Endothelial cell of umbilical vein (primary cell): Measurements from ENCODE around the gene CELF5. TPM values are rescaled to one million over a fixed set of nuclear protein-coding genes. Genes with fewer than 3 reads are reported as not detected.

Experiments
- BruUV-seq: library from RNA; stranded (reverse); fragments of 400-500 nt; replicated peaks from 2 replicates; lab custom pipeline; 2021; lab: Mats Ljungman, UMichigan
- CTCF ChIA-PET: fragments of 300-600, 350-600 bp; sonication (Branson Sonifier 250); formaldehyde crosslinking; loops from one replicate; lab custom pipeline; 2021; ENCODE audit warnings: antibody characterized with exemption, inconsistent platforms; lab: Charles Lee
- POLR2A ChIA-PET: fragments of 300-600, 350-600 bp; sonication (Branson Sonifier 250); formaldehyde crosslinking; loops from one replicate; lab custom pipeline; 2021; ENCODE audit warnings: antibody characterized with exemption, inconsistent platforms; lab: Charles Lee
- DNase-seq: peaks from one replicate; pipeline ENCODE4 v3.0.0-alpha.2; 2011; ENCODE audit warnings: low read depth, low spot score
- FAIRE-seq: peaks from 2 replicates; lab custom pipeline; 2011; peaks lifted over from hg19 to GRCh38; lab: Jason Lieb, UNC
- H2AFZ ChIP-seq: 2 replicates; pipeline ENCODE4 v1.6.0; 2012; ENCODE audit warnings: low read depth, low read length, control low read depth, inconsistent platforms
- H3K27ac ChIP-seq: 2 replicates; pipeline ENCODE4 v1.5.1; 2011; ENCODE audit warnings: low read depth, mild to moderate bottlenecking, control low read depth, low read length, moderate library complexity; ENCODE audit not compliant: insufficient read depth
- H3K27me3 ChIP-seq, 2 experiments: 2 replicates each; pipeline versions ENCODE4 v1.6.0 to v1.6.1; 2011; ENCODE audit warnings: low read length in 2 of 2, mixed read lengths in 1 of 2; ENCODE audit not compliant: control insufficient read depth in 2 of 2, insufficient read depth in 2 of 2
- H3K36me3 ChIP-seq, 2 experiments: 2 replicates in 1 of 2; 3 replicates in 1 of 2; pipeline ENCODE4 v1.5.1; 2011; ENCODE audit warnings: low read length in 2 of 2, mild to moderate bottlenecking in 1 of 2, moderate library complexity in 1 of 2; ENCODE audit not compliant: control insufficient read depth in 2 of 2, insufficient read depth in 2 of 2; ENCODE audit errors: extremely low read depth in 1 of 2
- H3K4me1 ChIP-seq: 3 replicates; pipeline ENCODE4 v1.5.1; 2011; ENCODE audit warnings: mild to moderate bottlenecking, low read length; ENCODE audit not compliant: control insufficient read depth, insufficient read depth; ENCODE audit errors: extremely low read depth
- H3K4me2 ChIP-seq: 2 replicates; pipeline ENCODE4 v1.6.1; 2011; ENCODE audit warnings: low read length, control low read depth, mixed read lengths; ENCODE audit not compliant: insufficient read depth
- H3K4me3 ChIP-seq, 3 experiments: fragments of 200-600 bp in 1 of 3; sonication (generic), shearing (Covaris generic) in 1 of 3; replicated peaks in 1 of 3; 2 replicates each; pipeline ENCODE4 v1.5.1; 2011 to 2016; ENCODE audit warnings: control low read depth in 3 of 3, low read length in 3 of 3, mild to moderate bottlenecking in 2 of 3, inconsistent platforms in 1 of 3, low read depth in 1 of 3, moderate library complexity in 1 of 3; ENCODE audit not compliant: insufficient read depth in 1 of 3
- H3K79me2 ChIP-seq: 2 replicates; pipeline ENCODE4 v1.6.0; 2012; ENCODE audit warnings: low read length, inconsistent platforms; ENCODE audit not compliant: control insufficient read depth, insufficient read depth
- H3K9ac ChIP-seq: replicated peaks from 2 replicates; pipeline ENCODE3; 2011; ENCODE audit warnings: low read length, control low read depth; ENCODE audit not compliant: insufficient read depth; ENCODE audit errors: extremely low read depth
- H3K9me1 ChIP-seq: replicated peaks from 3 replicates; pipeline ENCODE4 v1.6.0; 2011; ENCODE audit warnings: mild to moderate bottlenecking, low read length; ENCODE audit not compliant: control insufficient read depth, insufficient read depth; ENCODE audit errors: extremely low read depth
- H3K9me3 ChIP-seq: replicated peaks from 2 replicates; pipeline ENCODE4 v1.5.1; 2012; ENCODE audit warnings: low read length, inconsistent platforms; ENCODE audit not compliant: control insufficient read depth, insufficient read depth
- H4K20me1 ChIP-seq: replicated peaks from 2 replicates; pipeline ENCODE3; 2011; ENCODE audit warnings: mild to moderate bottlenecking, low read length; ENCODE audit not compliant: control insufficient read depth, insufficient read depth; ENCODE audit errors: extremely low read depth
- FOS ChIP-seq: IDR thresholded peaks from 2 replicates; pipeline ENCODE4 v1.6.1; 2011; ENCODE audit warnings: mild to moderate bottlenecking, low read length, moderate library complexity, borderline replicate concordance; ENCODE audit not compliant: insufficient read depth
- GATA2 ChIP-seq: IDR thresholded peaks from 2 replicates; pipeline ENCODE4 v1.7.0; 2011; ENCODE audit warnings: low read depth, mild to moderate bottlenecking, moderate library complexity, mixed read lengths, low read length; ENCODE audit not compliant: insufficient read length, insufficient read depth
- JUN ChIP-seq: IDR thresholded peaks from 2 replicates; pipeline ENCODE4 v1.6.1; 2011; ENCODE audit warnings: borderline replicate concordance, low read depth; ENCODE audit not compliant: insufficient read length, insufficient read depth
- MYC ChIP-seq: IDR thresholded peaks from one replicate; pipeline ENCODE4 v1.6.1; 2011; ENCODE audit warnings: mild to moderate bottlenecking, low read depth, low read length
- POLR2A ChIP-seq: IDR thresholded peaks from 2 replicates; pipeline ENCODE4 v1.6.1; 2012; ENCODE audit warnings: low read depth, mild to moderate bottlenecking, control low read depth, low read length
- POLR2AphosphoS5 ChIP-seq: IDR thresholded peaks from 2 replicates; pipeline ENCODE4 v1.6.1; 2012; ENCODE audit warnings: low read depth, mild to moderate bottlenecking, control low read depth, low read length, moderate library complexity; ENCODE audit not compliant: insufficient read depth
- dilution Hi-C: fragments of 300-500 bp; cut with MboI; formaldehyde crosslinking; loops from one replicate; pipeline ENCODE4 v1.15.0; 2019; ENCODE audit warnings: low sequenced_read_pairs; ENCODE audit not compliant: extremely low pct_ligation_motif_present
- intact Hi-C: fragments of 100-400 bp; cut with micrococcal nuclease; formaldehyde crosslinking; loops from one replicate; pipeline ENCODE4 v1.10.0; 2022
- polyA plus RNA-seq, 4 experiments: library from polyadenylated mRNA; depleted of rRNA in 3 of 4; stranded (reverse) in 3 of 4; unstranded in 1 of 4; fragments of >200 nt; gene quantifications; 2 replicates each; pipeline versions ENCODE4 v1.2.1 to v1.2.3, GENCODE V29; 2011 to 2012; ENCODE audit warnings: missing spikeins in 1 of 4
- total RNA-seq: library from RNA; stranded (reverse); gene quantifications from 2 replicates; pipeline ENCODE4 v1.2.3, GENCODE V29; 2021
- TF ChIP-seq, protein P1 (sequence below), 2 donors: IDR thresholded peaks; 1 replicate in 1 of 2; 2 replicates in 1 of 2; pipeline ENCODE4 v1.5.1; 2011; ENCODE audit warnings: low read length in 2 of 2, mild to moderate bottlenecking in 2 of 2, moderate library complexity in 2 of 2, control low read depth in 1 of 2, inconsistent platforms in 1 of 2, low read depth in 1 of 2; ENCODE audit not compliant: insufficient read depth in 1 of 2; ENCODE audit errors: extremely low read depth in 1 of 2
- TF ChIP-seq, protein P2 (sequence below): IDR thresholded peaks from 2 replicates; pipeline ENCODE4 v1.6.1; 2011; ENCODE audit not compliant: insufficient read depth, insufficient read length

The CELF5 gene
- total and polyA plus RNA-seq, 2 donors (not counting 3 experiments of a cell fraction or from before 2014, with no cell fraction given), result not detected

DNA sequence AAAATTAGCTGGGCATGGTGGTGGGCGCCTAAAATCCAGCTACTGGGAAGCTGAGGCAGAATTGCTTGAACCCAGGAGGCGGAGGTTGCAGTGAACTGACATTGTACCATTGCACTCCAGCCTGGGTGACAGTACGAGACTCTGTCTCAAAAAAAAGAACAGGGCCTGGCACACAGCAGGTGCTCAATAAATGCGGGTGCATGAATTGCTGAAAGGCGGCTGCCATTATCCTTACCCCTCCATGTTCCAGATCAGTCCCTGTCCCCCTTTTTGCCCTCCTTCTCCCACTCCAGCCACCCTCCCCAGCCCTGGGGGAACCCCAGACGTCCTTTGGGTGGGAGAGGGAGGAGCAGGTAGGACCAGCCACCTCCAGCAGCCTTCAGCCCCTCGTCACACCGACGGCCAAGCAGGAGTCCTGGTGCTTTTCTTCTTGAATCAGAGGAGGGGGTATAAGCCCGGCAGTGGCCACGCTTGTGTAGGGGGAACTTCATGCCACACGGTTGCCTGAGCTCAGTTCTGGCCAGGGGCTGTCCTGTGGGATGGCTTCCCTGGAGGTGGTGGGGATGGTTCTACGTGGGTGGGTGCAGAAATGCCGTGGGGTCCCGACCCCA lies 121.5 kb downstream of the CELF5 start:
- no peaks in the 10 kb centered on the region for H3K27me3 ChIP-seq
- CTCF ChIA-PET, result interaction anchor here (0.8 to 1.9 kb wide), 5 partner anchors 41 to 139 kb away, joined by 3 to 14 read pairs (median 3); no protein-coding TSS in a partner anchor
- no peaks in the 10 kb centered on the region for H4K20me1 ChIP-seq
- no peaks in the 10 kb centered on the region for H3K36me3 ChIP-seq
- no peak overlapping the region for H3K4me3 ChIP-seq
- no peaks in the 10 kb centered on the region for H3K9me1 ChIP-seq
- DNase-seq (no peak), FAIRE-seq (no peak)
- no peaks in the 10 kb centered on the region for H3K4me1 ChIP-seq
- no peak overlapping the region for H3K4me2 ChIP-seq
- dilution Hi-C loops, result no loop called here
- intact Hi-C loops, result no loop called here
- no peak for TF ChIP-seq GATA2
- TF ChIP-seq, protein P1, sequence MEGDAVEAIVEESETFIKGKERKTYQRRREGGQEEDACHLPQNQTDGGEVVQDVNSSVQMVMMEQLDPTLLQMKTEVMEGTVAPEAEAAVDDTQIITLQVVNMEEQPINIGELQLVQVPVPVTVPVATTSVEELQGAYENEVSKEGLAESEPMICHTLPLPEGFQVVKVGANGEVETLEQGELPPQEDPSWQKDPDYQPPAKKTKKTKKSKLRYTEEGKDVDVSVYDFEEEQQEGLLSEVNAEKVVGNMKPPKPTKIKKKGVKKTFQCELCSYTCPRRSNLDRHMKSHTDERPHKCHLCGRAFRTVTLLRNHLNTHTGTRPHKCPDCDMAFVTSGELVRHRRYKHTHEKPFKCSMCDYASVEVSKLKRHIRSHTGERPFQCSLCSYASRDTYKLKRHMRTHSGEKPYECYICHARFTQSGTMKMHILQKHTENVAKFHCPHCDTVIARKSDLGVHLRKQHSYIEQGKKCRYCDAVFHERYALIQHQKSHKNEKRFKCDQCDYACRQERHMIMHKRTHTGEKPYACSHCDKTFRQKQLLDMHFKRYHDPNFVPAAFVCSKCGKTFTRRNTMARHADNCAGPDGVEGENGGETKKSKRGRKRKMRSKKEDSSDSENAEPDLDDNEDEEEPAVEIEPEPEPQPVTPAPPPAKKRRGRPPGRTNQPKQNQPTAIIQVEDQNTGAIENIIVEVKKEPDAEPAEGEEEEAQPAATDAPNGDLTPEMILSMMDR (IDR thresholded peaks at IDR 0.05; ENCODE audit: extremely low read depth in 1 of 2, insufficient read depth in 1 of 2, low read depth in 1 of 2, low read length in 2 of 2), result no peak
- TF ChIP-seq, protein P2, sequence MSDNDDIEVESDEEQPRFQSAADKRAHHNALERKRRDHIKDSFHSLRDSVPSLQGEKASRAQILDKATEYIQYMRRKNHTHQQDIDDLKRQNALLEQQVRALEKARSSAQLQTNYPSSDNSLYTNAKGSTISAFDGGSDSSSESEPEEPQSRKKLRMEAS, result no peak
- no peak for TF ChIP-seq POLR2A
- TF ChIP-seq MYC, result no peak
- TF ChIP-seq JUN, result no peak
- TF ChIP-seq POLR2AphosphoS5, result no peak
- no peak for TF ChIP-seq FOS
- POLR2A ChIA-PET, result no interaction called here
- H2AFZ ChIP-seq, result no peak overlapping the region
- no peaks in the 10 kb centered on the region for H3K9me3 ChIP-seq
- H3K27ac ChIP-seq, result no peak overlapping the region
- H3K9ac ChIP-seq, result no peak overlapping the region
- H3K79me2 ChIP-seq, result no peaks in the 10 kb centered on the region
- BruUV-seq, result no TSS peak

Other genes starting within 250 kb of the CELF5 start
- 1.9 and 2.0 TPM in 2 replicates for gene TLE6, start 247.1 kb upstream of the CELF5 start, total RNA-seq
- gene TLE6, start 247.1 kb upstream of the CELF5 start, polyA plus RNA-seq, result 1.6 and 2.1 TPM in 2 replicates
- 38.8 and 42.5 TPM in 2 replicates for gene TLE2, start 195.4 kb upstream of the CELF5 start, total RNA-seq
- gene TLE2, start 195.4 kb upstream of the CELF5 start, polyA plus RNA-seq, result 32.0 and 38.3 TPM in 2 replicates
- 393 and 394 TPM in 2 replicates for gene TLE5, start 162.2 kb upstream of the CELF5 start, total RNA-seq
- gene TLE5, start 162.2 kb upstream of the CELF5 start, polyA plus RNA-seq, result 574 and 716 TPM in 2 replicates
- gene GNA11, start 130.3 kb upstream of the CELF5 start, total RNA-seq, result 76.8 and 78.1 TPM in 2 replicates
- gene GNA11, start 130.3 kb upstream of the CELF5 start, polyA plus RNA-seq, result 34.7 and 35.1 TPM in 2 replicates
- gene GNA15, start 88.6 kb upstream of the CELF5 start, total RNA-seq, result not detected in 2 replicates
- 0.10 and 0.17 TPM in 2 replicates for gene GNA15, start 88.6 kb upstream of the CELF5 start, polyA plus RNA-seq
- gene S1PR4, start 45.9 kb upstream of the CELF5 start, total RNA-seq, result 1.7 and 2.2 TPM in 2 replicates
- 2.5 and 2.8 TPM in 2 replicates for gene S1PR4, start 45.9 kb upstream of the CELF5 start, polyA plus RNA-seq
- gene NCLN, start 38.7 kb upstream of the CELF5 start, total RNA-seq, result 96.2 and 102 TPM in 2 replicates
- gene NCLN, start 38.7 kb upstream of the CELF5 start, polyA plus RNA-seq, result 97.2 and 112 TPM in 2 replicates
- gene NFIC, start 141.9 kb downstream of the CELF5 start, total RNA-seq, result 131 and 133 TPM in 2 replicates
- gene NFIC, start 141.9 kb downstream of the CELF5 start, polyA plus RNA-seq, result 8.5 and 11.4 TPM in 2 replicates